Activated T-cell treated with anti-CD3 and anti-CD28 coated beads for 24 hours (primary cell): ENCODE results near the gene DDHD1.

Experiments
- DNase-seq: peaks from one replicate; pipeline ENCODE4 v3.0.0-alpha.2; 2020; ENCODE audit warnings: low read depth

Gene DDHD1

DNA sequence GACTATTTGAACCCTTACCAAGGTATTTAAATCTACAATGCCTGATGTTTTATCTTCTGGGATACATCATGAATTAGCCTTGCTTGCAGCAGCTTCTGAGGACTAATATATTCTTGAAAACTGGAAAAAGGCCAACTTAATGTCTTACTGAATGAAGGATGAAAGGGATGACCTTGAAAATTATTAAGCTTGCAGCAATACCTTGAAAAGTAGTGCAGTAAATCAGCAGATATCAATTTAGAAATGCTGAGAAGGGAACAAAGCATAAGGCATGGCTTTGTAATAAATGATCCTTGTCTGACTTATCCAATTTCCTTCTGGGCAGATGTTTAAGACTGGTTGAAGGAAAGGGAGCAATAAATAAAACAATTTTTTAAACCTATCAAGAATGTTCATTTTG, 165.0 kb downstream of the DDHD1 start:
- DNase-seq, result no peak

DNA sequence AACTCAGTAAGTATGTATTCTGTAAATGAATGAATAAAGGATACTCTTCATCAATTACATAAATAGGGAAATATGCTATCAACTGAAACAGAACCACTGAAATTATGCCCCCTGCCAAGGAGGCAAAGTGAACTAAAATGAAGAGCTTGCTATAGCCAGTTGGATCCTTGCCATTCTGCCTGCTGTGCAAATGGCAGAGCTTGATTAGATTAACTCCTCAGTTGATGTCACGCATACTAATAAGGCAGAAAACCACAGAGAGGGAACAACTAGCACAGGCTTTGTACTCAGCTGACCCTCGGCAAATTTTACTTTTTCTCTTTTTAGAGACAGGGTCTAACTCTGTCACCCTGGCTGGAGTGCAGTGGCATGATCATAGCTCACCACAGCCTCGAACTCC, 165.6 kb downstream of the DDHD1 start:
- DNase-seq, result no peak

DNA sequence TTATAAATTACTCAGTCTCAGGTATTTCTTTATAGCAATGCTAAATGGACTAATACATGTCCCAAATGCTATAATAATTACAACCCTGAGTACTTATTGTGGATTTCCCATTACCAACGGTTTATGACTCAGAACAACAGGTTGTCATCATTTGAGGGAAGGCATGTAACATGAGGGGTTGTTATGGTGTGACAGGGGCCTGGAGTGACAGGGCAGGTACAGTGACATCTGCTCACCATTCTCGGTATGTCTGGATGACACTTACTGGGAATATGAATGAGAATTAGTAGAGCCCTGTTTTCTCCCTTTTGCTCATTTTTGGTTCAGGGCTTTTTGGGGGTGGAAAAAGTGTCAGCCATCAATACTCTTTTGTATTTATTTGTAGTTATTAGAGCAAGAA, 166.1 kb downstream of the DDHD1 start:
- DNase-seq, result no peak
